Endodermal cell (in vitro differentiated cells): ENCODE measurements around the gene HYAL1. TPM values are rescaled to one million over a fixed set of nuclear protein-coding genes. Genes with fewer than 3 reads are reported as not detected.
A peak's percentile ranks its signal among the peaks of the same experiment; 100 is the strongest.

Experiments used
- DNase-seq: peaks from one replicate; pipeline ENCODE4 v3.0.0-alpha.2; 2017
- H3K27ac ChIP-seq: 2 replicates; pipeline ENCODE4 v1.5.1; 2013; ENCODE audit warnings: mild to moderate bottlenecking, low read depth, low read length, moderate library complexity
- H3K27me3 ChIP-seq: 2 replicates; pipeline ENCODE4 v1.6.1; 2013; ENCODE audit warnings: mild to moderate bottlenecking, low read length, moderate library complexity; ENCODE audit not compliant: insufficient read depth, control insufficient read depth, poor library complexity, severe bottlenecking
- H3K36me3 ChIP-seq: 2 replicates; pipeline ENCODE4 v1.7.0; 2013; ENCODE audit warnings: mild to moderate bottlenecking, low read length, moderate library complexity; ENCODE audit not compliant: control insufficient read depth, insufficient read depth
- H3K4me1 ChIP-seq: one replicate; pipeline ENCODE4 v1.7.0; 2013; ENCODE audit warnings: low read length; ENCODE audit not compliant: control insufficient read depth, insufficient read depth
- H3K4me3 ChIP-seq: 2 replicates; pipeline ENCODE4 v1.5.1; 2013; ENCODE audit warnings: mild to moderate bottlenecking, low read length, moderate library complexity
- H3K9ac ChIP-seq: 2 replicates; pipeline ENCODE4 v1.6.1; 2013; ENCODE audit warnings: mild to moderate bottlenecking, low read length, moderate library complexity; ENCODE audit not compliant: poor library complexity, severe bottlenecking; ENCODE audit errors: extremely low read depth
- H3K9me3 ChIP-seq: 2 replicates; pipeline ENCODE4 v1.6.1; 2013; ENCODE audit warnings: mild to moderate bottlenecking, low read length, moderate library complexity; ENCODE audit not compliant: control insufficient read depth
- H3K27ac Mint-ChIP-seq: 2 replicates; pipeline ENCODE4 v1.8.0; 2020; ENCODE audit warnings: mixed read lengths
- H3K27me3 Mint-ChIP-seq: 2 replicates; pipeline ENCODE4 v1.8.0; 2021; ENCODE audit warnings: mild to moderate bottlenecking, mixed read lengths; ENCODE audit not compliant: insufficient read depth
- H3K36me3 Mint-ChIP-seq: 2 replicates; pipeline ENCODE4 v1.8.0; 2020; ENCODE audit warnings: low read depth, mixed read lengths
- H3K4me1 Mint-ChIP-seq: 2 replicates; pipeline ENCODE4 v1.8.0; 2020; ENCODE audit warnings: mixed read lengths
- H3K4me3 Mint-ChIP-seq: 2 replicates; pipeline ENCODE4 v1.8.0; 2020; ENCODE audit warnings: mild to moderate bottlenecking, moderate library complexity, mixed read lengths
- H3K9me3 Mint-ChIP-seq: 2 replicates; pipeline ENCODE4 v1.8.0; 2020; ENCODE audit warnings: mild to moderate bottlenecking, mixed read lengths
- CTCF ChIP-seq: fragments of 200-600 bp; sonication (generic); conservative IDR thresholded peaks from 2 replicates; pipeline ENCODE4 v1.5.0; 2021; ENCODE audit warnings: antibody characterized with exemption, mild to moderate bottlenecking
- WGBS, 2 experiments: methylation state at CpG; one replicate each; pipeline versions ENCODE4 v1.1.5 to v1.1.7; 2013; ENCODE audit warnings: missing lambda C conversion rate in 2 of 2, mixed read lengths in 1 of 2; ENCODE audit not compliant: insufficient coverage in 1 of 2, insufficient read length in 1 of 2; 5-methylcytosine and 5-hydroxymethylcytosine counted together
- total RNA-seq, 2 donors: library from RNA; stranded (reverse); fragmentation: NEBNext Ultra II Directional in 1 of 2; extraction: Animal tissue kit (Norgen Biotek cat#: 25700) in 1 of 2; gene quantifications; 2 replicates in 1 of 2; 3 replicates in 1 of 2; pipeline ENCODE4 v1.2.1, GENCODE V29; 2021

Gene HYAL1
- total RNA-seq, 2 donors from 2014 or later = 0.92 to 1.8 TPM

GRCh38 chr3:50267280-50267913, 36.0 kb downstream of the HYAL1 start:
- peak overlapping the region; percentile 19 for H3K4me3 Mint-ChIP-seq
- peaks cover 22% of the 10 kb centered on the region for H3K4me1 Mint-ChIP-seq
- 41 to 47% methylated on average over 4 to 22 of the region's 22 CpGs for WGBS, 2 experiments
- peak; percentile 79 for DNase-seq
- Histone ChIP-seq H3K9ac (no peak overlapping the region), H3K9me3 (no peaks in the 10 kb centered on the region), H3K27ac (no peak overlapping the region), H3K27me3 (no peaks in the 10 kb centered on the region), H3K4me1 (peaks cover 9% of the 10 kb centered on the region), H3K4me3 (no peak overlapping the region), H3K36me3 (no peaks in the 10 kb centered on the region)
- no peaks in the 10 kb centered on the region for H3K36me3 Mint-ChIP-seq
- H3K9me3 Mint-ChIP-seq = no peaks in the 10 kb centered on the region
- H3K27ac Mint-ChIP-seq = no peak overlapping the region
- peaks cover 8% of the 10 kb centered on the region for H3K27me3 Mint-ChIP-seq
- TF ChIP-seq CTCF = no peak

- Histone ChIP-seq H3K36me3 (no peaks in the 10 kb centered on the region), H3K27ac (no peak overlapping the region), H3K9ac (no peak overlapping the region), H3K4me3 (no peak overlapping the region), H3K4me1 (peaks cover 9% of the 10 kb centered on the region), H3K9me3 (no peaks in the 10 kb centered on the region), H3K27me3 (no peaks in the 10 kb centered on the region)
- TF ChIP-seq CTCF = no peak
- Mint-ChIP-seq H3K4me1 (peaks cover 22% of the 10 kb centered on the region), H3K27me3 (peaks cover 4% of the 10 kb centered on the region), H3K27ac (no peak overlapping the region), H3K9me3 (no peaks in the 10 kb centered on the region), H3K4me3 (peak overlapping the region; percentile 19), H3K36me3 (no peaks in the 10 kb centered on the region)
- 83 to 94% methylated on average over 1 to 7 of the region's 7 CpGs for WGBS, 2 experiments
- no peak for DNase-seq
These were observed 36.5 kb downstream of the HYAL1 start for GRCh38 chr3:50266836-50267235.

- no peak overlapping the region for H3K4me3 ChIP-seq
- H3K9me3 Mint-ChIP-seq = no peaks in the 10 kb centered on the region
- WGBS, 2 experiments = 89 to 93% methylated on average over 2 to 6 of the region's 6 CpGs
- no peaks in the 10 kb centered on the region for H3K27me3 ChIP-seq
- no peaks in the 10 kb centered on the region for H3K36me3 ChIP-seq
- peaks cover 4% of the 10 kb centered on the region for H3K27me3 Mint-ChIP-seq
- H3K9ac ChIP-seq = no peak overlapping the region
- peaks cover 25% of the 10 kb centered on the region for H3K4me1 Mint-ChIP-seq
- H3K27ac Mint-ChIP-seq = peak overlapping the region; percentile 64
- no peak overlapping the region for H3K4me3 Mint-ChIP-seq
- H3K27ac ChIP-seq = peak overlapping the region; percentile 92
- H3K36me3 Mint-ChIP-seq = no peaks in the 10 kb centered on the region
- DNase-seq = peak; percentile 57
- no peaks in the 10 kb centered on the region for H3K9me3 ChIP-seq
- no peak for TF ChIP-seq CTCF
- peaks cover 9% of the 10 kb centered on the region for H3K4me1 ChIP-seq
These were observed 37.4 kb downstream of the HYAL1 start for GRCh38 chr3:50266017-50266416.
